ENCODE data around the gene STRIP2.
"Not testable (repeated sequence)": the region's sequence is repeated elsewhere in the genome, so short reads cannot be mapped to it uniquely, and the experiment has no call there.

DNA sequence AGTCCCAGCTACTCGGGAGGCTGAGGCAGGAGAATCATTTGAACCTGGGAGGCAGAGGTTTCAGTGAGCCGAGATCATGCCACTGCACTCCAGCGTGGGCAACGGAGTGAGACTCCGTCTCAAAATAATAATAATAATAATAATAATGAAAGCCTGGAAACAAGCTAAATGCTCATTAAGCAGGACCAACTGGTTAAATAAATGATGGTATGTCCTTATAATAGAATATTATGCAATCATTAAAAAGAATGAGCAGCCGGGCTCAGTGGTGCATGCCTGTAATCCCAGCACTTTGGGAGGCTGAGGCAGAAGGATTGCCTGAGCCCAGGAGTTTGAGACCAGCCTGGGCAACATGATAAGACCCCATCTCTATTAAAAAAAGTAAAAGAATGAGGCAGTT, 47.1 kb downstream of the STRIP2 start:
- TF ChIP-seq, protein P1, sequence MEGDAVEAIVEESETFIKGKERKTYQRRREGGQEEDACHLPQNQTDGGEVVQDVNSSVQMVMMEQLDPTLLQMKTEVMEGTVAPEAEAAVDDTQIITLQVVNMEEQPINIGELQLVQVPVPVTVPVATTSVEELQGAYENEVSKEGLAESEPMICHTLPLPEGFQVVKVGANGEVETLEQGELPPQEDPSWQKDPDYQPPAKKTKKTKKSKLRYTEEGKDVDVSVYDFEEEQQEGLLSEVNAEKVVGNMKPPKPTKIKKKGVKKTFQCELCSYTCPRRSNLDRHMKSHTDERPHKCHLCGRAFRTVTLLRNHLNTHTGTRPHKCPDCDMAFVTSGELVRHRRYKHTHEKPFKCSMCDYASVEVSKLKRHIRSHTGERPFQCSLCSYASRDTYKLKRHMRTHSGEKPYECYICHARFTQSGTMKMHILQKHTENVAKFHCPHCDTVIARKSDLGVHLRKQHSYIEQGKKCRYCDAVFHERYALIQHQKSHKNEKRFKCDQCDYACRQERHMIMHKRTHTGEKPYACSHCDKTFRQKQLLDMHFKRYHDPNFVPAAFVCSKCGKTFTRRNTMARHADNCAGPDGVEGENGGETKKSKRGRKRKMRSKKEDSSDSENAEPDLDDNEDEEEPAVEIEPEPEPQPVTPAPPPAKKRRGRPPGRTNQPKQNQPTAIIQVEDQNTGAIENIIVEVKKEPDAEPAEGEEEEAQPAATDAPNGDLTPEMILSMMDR (conservative IDR thresholded peaks at IDR 0.05; ENCODE audit: low read depth, low read length): not testable (repeated sequence)
- TF ChIP-seq EZH2 (IDR thresholded peaks at IDR 0.05; ENCODE audit: borderline replicate concordance, low read depth, low read length, poor library complexity, severe bottlenecking): not testable (repeated sequence)
